ENCODE measurements around the gene ERBB4.

DNA sequence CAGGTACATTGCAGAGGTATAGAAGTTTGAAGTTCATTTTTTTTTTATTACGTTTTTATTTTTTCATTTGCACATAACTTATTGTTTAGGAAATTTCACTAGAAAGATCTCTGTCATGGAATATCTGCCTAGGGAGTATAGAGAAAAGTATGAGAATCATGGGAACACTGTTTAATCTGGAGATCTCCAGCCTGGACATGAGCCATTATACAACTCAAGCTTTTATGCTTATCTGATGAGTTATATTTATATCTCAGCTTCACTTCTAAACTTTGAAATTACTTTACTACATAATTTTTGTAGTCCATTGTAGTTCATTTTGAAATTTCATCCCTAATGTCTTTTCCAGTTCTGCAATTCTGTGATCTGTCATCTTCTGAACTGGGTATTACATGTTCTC, 515.6 kb downstream of the ERBB4 start:
- TF ChIP-seq POLR2A (IDR thresholded peaks at IDR 0.05): no peak
- TF ChIP-seq, protein P1, sequence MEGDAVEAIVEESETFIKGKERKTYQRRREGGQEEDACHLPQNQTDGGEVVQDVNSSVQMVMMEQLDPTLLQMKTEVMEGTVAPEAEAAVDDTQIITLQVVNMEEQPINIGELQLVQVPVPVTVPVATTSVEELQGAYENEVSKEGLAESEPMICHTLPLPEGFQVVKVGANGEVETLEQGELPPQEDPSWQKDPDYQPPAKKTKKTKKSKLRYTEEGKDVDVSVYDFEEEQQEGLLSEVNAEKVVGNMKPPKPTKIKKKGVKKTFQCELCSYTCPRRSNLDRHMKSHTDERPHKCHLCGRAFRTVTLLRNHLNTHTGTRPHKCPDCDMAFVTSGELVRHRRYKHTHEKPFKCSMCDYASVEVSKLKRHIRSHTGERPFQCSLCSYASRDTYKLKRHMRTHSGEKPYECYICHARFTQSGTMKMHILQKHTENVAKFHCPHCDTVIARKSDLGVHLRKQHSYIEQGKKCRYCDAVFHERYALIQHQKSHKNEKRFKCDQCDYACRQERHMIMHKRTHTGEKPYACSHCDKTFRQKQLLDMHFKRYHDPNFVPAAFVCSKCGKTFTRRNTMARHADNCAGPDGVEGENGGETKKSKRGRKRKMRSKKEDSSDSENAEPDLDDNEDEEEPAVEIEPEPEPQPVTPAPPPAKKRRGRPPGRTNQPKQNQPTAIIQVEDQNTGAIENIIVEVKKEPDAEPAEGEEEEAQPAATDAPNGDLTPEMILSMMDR (IDR thresholded peaks at IDR 0.05): no peak

Data from ovary (tissue), 3 donors.